Gastroesophageal sphincter (tissue), 3 donors: ENCODE measurements around the gene TMEM229B.

ENCODE experiments used
- EP300 ChIP-seq: sonication (generic); formaldehyde crosslinking; IDR thresholded peaks from one replicate; pipeline ENCODE4 v1.6.1; 2017; ENCODE audit warnings: antibody characterized with exemption, mild to moderate bottlenecking
- POLR2A ChIP-seq, 2 donors: fragments of 450-650 bp; IDR thresholded peaks; one replicate each; pipeline ENCODE4 v1.6.1; 2017; ENCODE audit warnings: antibody characterized with exemption in 2 of 2, mild to moderate bottlenecking in 2 of 2, moderate library complexity in 1 of 2
- POLR2AphosphoS5 ChIP-seq: sonication (generic); formaldehyde crosslinking; IDR thresholded peaks from one replicate; pipeline ENCODE4 v1.6.1; 2017; ENCODE audit warnings: antibody characterized with exemption
- TF ChIP-seq, protein P1 (sequence below), 4 experiments: fragments of 200-600 bp in 2 of 4; fragments of 450-650 bp in 2 of 4; sonication (generic) in 1 of 4; IDR thresholded peaks; one replicate each; pipeline ENCODE4 v1.5.1; 2017 to 2019; ENCODE audit warnings: antibody characterized with exemption in 4 of 4, mild to moderate bottlenecking in 2 of 4, moderate library complexity in 2 of 4

DNA sequence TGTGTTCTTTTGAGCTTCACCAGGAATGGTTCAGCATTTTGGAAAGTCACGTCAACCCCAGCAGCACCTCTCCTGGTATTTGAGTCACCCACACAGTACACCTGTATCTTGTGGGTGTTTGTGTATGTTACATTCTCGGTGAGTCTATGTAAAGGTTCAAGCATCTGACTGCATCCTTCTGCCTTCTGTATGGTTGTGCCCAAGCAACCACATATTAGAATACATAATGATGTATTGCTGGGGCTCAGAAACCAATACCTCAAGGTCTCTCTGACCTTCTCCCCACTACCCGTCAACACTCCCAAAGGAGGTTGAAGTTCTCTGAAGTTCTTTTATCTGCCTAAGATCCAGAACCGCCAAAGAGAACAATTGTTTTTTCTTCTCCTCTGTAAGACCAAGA, 9.2 kb upstream of the TMEM229B start:
- TF ChIP-seq, protein P1, sequence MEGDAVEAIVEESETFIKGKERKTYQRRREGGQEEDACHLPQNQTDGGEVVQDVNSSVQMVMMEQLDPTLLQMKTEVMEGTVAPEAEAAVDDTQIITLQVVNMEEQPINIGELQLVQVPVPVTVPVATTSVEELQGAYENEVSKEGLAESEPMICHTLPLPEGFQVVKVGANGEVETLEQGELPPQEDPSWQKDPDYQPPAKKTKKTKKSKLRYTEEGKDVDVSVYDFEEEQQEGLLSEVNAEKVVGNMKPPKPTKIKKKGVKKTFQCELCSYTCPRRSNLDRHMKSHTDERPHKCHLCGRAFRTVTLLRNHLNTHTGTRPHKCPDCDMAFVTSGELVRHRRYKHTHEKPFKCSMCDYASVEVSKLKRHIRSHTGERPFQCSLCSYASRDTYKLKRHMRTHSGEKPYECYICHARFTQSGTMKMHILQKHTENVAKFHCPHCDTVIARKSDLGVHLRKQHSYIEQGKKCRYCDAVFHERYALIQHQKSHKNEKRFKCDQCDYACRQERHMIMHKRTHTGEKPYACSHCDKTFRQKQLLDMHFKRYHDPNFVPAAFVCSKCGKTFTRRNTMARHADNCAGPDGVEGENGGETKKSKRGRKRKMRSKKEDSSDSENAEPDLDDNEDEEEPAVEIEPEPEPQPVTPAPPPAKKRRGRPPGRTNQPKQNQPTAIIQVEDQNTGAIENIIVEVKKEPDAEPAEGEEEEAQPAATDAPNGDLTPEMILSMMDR (IDR thresholded peaks at IDR 0.05): no peak
- no peak for TF ChIP-seq POLR2A (IDR thresholded peaks at IDR 0.05)
- TF ChIP-seq EP300: no peak
- TF ChIP-seq POLR2AphosphoS5: no peak
